Measurements from ENCODE around the gene GCNT3.
"Not testable (repeated sequence)": the region's sequence is repeated elsewhere in the genome, so short reads cannot be mapped to it uniquely, and the experiment has no call there.

GCNT3 gene

DNA sequence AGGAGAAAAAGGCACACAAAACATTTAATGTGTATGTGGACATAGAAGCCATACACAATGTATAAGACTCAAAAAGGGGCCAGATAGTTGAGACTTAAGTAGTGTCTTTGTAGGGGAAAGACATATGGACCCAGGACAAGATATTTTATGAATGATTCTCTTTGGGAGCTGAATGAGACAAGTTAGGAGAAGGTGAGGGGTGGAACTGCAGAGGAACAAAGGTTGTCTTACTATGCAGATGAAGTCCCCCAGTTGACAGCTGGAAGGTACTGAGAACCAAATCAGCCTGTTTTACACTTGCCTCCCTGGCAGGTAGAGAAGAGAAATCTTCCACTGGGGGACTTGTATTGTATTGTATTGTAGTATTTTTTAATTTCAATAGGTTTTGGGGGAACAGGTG lies 14.9 kb upstream of the GCNT3 start:
- ATAC-seq (replicated peaks) = no peak
- Mint-ChIP-seq H3K36me3 (peaks cover 3 to 4% of the 10 kb centered on the region in 2 donors), H3K9me3 (peaks cover 2 to 4% of the 10 kb centered on the region in 2 donors), H3K27me3 (peaks cover 25 to 36% of the 10 kb centered on the region in 2 donors), H3K27ac (no peak overlapping the region), H3K4me1 (no peaks in the 10 kb centered on the region), H3K4me3 (no peak overlapping the region)
- DNase-seq = no peak

DNA sequence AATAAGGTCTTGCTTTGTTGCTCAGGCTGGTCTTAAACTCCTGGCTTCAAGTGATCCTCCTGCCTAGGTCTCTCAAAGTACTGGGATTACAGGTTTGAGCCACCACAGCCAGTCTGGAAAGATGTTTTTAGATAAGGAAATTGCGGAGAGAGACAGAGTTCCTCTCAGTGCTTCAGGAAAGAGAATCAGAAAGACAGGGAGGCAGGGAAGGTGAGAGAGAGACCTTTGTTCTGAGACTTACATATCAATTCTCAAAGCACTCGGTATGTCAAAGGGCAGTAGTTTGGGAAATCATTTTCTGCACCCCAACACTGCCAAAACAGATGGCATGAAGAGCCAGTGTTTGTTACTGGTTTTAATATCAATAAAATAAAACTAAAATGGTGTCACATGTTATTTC lies 13.1 kb upstream of the GCNT3 start:
- peaks cover 26 to 40% of the 10 kb centered on the region in 2 donors for H3K27me3 Mint-ChIP-seq
- peaks cover 3 to 4% of the 10 kb centered on the region in 2 donors for H3K36me3 Mint-ChIP-seq
- H3K9me3 Mint-ChIP-seq = peaks cover 5 to 10% of the 10 kb centered on the region in 2 donors
- DNase-seq = no peak
- H3K4me1 Mint-ChIP-seq = no peaks in the 10 kb centered on the region
- ATAC-seq (replicated peaks) = no peak
- H3K27ac Mint-ChIP-seq = no peak overlapping the region
- H3K4me3 Mint-ChIP-seq = no peak overlapping the region

DNA sequence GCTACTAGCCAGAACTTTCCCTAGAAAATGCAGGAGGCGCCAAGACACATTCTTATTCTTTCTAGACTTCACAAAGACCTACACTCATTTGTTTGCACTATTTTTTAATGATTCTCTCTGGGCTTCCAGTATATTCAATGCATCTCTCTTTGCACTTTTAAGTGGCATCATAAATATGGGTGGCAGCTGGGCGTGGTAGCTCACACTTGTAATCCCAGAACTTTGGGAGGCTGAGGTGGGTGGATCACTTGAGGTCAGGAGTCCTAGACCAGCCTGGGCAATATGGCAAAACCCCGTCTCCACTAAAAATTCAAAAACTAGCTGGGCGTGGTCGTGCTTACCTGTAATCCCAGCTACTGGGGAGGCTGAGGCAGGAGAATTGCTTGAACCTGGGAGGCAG lies 5.6 kb upstream of the GCNT3 start:
- H3K9me3 Mint-ChIP-seq = peaks cover 17 to 19% of the 10 kb centered on the region in 2 donors
- peaks cover 17 to 26% of the 10 kb centered on the region in 2 donors for H3K27me3 Mint-ChIP-seq
- no peak overlapping the region for H3K4me3 Mint-ChIP-seq
- no peak overlapping the region for H3K27ac Mint-ChIP-seq
- ATAC-seq (replicated peaks) (no peak), DNase-seq (no peak)
- H3K4me1 Mint-ChIP-seq = peaks cover 0 to under 1% of the 10 kb centered on the region in 2 donors
- H3K36me3 Mint-ChIP-seq = peaks cover 7 to 11% of the 10 kb centered on the region in 2 donors

GRCh38 chr15:59609730-59610712 lies 1.6 kb upstream of the GCNT3 start:
- DNase-seq = no peak
- H3K36me3 Mint-ChIP-seq = peaks cover 2 to 6% of the 10 kb centered on the region in 2 donors
- peaks cover 4 to 9% of the 10 kb centered on the region in 2 donors for H3K9me3 Mint-ChIP-seq
- H3K27ac Mint-ChIP-seq = no peak overlapping the region
- no peak overlapping the region for H3K4me3 Mint-ChIP-seq
- H3K27me3 Mint-ChIP-seq = peaks cover 0 to 19% of the 10 kb centered on the region in 2 donors
- no peak for ATAC-seq (replicated peaks)
- H3K4me1 Mint-ChIP-seq = peaks cover 8 to 13% of the 10 kb centered on the region in 2 donors

DNA sequence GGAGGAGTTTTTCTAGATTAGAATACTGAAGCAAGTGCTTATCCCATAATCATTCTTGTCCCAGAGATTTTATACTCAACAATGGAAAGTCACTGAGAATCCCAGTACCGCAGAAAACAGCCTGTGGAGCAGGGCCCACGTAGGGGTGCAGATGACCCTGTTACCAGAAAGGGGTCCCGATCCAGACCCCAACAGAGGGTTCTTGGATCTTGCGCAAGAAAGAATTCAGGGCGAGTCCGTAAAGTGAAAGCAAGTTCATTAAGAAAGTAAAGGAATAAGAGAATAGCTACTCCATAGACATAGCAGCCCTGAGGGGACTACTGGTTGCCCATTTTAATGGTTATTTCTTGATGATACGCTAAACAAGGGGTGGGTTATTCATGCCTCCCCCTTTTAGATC lies 2.6 kb downstream of the GCNT3 start:
- no peak for DNase-seq
- Mint-ChIP-seq H3K36me3 (peaks cover 3 to 11% of the 10 kb centered on the region in 2 donors), H3K4me3 (no peak overlapping the region), H3K9me3 (peaks cover 8 to 10% of the 10 kb centered on the region in 2 donors), H3K27me3 (peaks cover 17 to 21% of the 10 kb centered on the region in 2 donors), H3K4me1 (peaks cover 11 to 21% of the 10 kb centered on the region in 2 donors), H3K27ac (no peak overlapping the region)
- ATAC-seq (replicated peaks) = no peak

- no peak for DNase-seq
- ATAC-seq (replicated peaks) = no peak
- no peak overlapping the region for H3K27ac Mint-ChIP-seq
- H3K36me3 Mint-ChIP-seq = peaks cover 3 to 11% of the 10 kb centered on the region in 2 donors
- peaks cover 7 to 8% of the 10 kb centered on the region in 2 donors for H3K9me3 Mint-ChIP-seq
- peaks cover 17 to 21% of the 10 kb centered on the region in 2 donors for H3K27me3 Mint-ChIP-seq
- H3K4me1 Mint-ChIP-seq = peaks cover 11 to 21% of the 10 kb centered on the region in 2 donors
- H3K4me3 Mint-ChIP-seq = no peak overlapping the region
These were observed 4.1 kb downstream of the GCNT3 start for GRCh38 chr15:59615661-59616060.

DNA sequence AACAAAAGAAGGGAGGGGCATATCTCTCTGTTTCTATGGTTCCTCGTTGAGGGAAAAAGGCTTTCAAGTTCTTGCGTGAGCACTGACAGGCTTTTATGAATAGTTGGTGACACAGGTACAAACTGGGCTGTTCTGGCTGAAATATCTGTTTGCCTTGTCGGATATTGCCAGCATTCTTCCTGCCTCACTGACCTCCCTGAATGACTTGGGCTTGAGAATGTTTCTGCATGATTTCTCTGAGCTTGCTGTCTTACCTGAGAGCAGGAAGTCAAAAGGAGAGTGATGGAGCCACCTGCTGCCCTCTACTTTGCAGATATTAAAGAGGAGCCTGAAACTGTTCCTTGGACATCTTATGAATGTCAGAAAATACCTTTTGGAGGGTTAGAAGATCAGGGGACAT lies 4.8 kb downstream of the GCNT3 start:
- Mint-ChIP-seq H3K4me3 (no peak overlapping the region), H3K27me3 (peaks cover 17% of the 10 kb centered on the region in 2 donors), H3K4me1 (peaks cover 8 to 17% of the 10 kb centered on the region in 2 donors), H3K36me3 (peaks cover 1 to 7% of the 10 kb centered on the region in 2 donors), H3K9me3 (peaks cover 4 to 5% of the 10 kb centered on the region in 2 donors), H3K27ac (no peak overlapping the region)
- no peak for ATAC-seq (replicated peaks)
- no peak for DNase-seq

DNA sequence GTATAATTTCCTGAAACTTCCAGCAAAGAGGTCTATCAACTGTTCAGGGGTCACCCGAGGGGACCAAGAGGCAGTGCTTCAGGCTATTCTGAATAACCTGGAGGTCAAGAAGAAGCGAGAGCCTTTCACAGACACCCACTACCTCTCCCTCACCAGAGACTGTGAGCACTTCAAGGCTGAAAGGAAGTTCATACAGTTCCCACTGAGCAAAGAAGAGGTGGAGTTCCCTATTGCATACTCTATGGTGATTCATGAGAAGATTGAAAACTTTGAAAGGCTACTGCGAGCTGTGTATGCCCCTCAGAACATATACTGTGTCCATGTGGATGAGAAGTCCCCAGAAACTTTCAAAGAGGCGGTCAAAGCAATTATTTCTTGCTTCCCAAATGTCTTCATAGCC lies 6.8 kb downstream of the GCNT3 start:
- DNase-seq (no peak), ATAC-seq (replicated peaks) (no peak)
- H3K27me3 Mint-ChIP-seq = peaks cover 11 to 17% of the 10 kb centered on the region in 2 donors
- peaks cover 4 to 5% of the 10 kb centered on the region in 2 donors for H3K9me3 Mint-ChIP-seq
- no peak overlapping the region for H3K27ac Mint-ChIP-seq
- H3K4me3 Mint-ChIP-seq = no peak overlapping the region
- H3K4me1 Mint-ChIP-seq = peaks cover 8 to 12% of the 10 kb centered on the region in 2 donors
- peaks cover 1 to 7% of the 10 kb centered on the region in 2 donors for H3K36me3 Mint-ChIP-seq

- Mint-ChIP-seq H3K9me3 (no peaks in the 10 kb centered on the region), H3K4me3 (no peak overlapping the region), H3K36me3 (no peaks in the 10 kb centered on the region), H3K4me1 (peaks cover 0 to 2% of the 10 kb centered on the region in 2 donors), H3K27ac (no peak overlapping the region), H3K27me3 (peaks cover 8 to 19% of the 10 kb centered on the region in 2 donors)
- ATAC-seq (replicated peaks) = peak; percentile 96 to 100
- peak; percentile 41 for DNase-seq
These were observed 10.7 kb downstream of the GCNT3 start for GRCh38 chr15:59622289-59622688.

DNA sequence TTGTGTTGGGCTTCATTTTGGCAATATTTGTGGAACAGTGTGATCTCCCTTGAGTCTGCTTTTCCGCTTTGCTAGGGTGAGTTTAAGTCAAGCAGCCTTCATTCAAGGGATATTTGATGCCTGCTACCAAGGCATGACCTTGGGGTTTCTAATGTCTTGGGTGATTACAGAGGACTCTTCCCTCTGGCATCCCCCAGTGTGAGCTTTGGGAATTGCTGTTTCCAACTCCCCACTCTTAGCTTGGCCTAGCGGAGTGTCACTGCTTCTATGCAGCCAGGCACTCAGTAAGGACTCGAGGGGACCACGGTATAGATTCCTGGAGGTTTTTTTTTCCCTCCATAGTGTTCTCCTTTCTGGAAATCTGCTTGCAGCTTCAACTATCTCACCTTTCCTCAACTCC lies 21.1 kb downstream of the GCNT3 start:
- H3K4me3 Mint-ChIP-seq = no peak overlapping the region

GRCh38 chr15:59636184-59636583 lies 24.6 kb downstream of the GCNT3 start:
- Mint-ChIP-seq H3K9me3 (no peaks in the 10 kb centered on the region), H3K36me3 (peaks cover 15 to 43% of the 10 kb centered on the region in 2 donors), H3K4me1 (no peaks in the 10 kb centered on the region), H3K27me3 (peaks cover 0 to 7% of the 10 kb centered on the region in 2 donors), H3K4me3 (no peak overlapping the region), H3K27ac (no peak overlapping the region)
- ATAC-seq (replicated peaks) (no peak), DNase-seq (no peak)

More for the DNA sequence above, 21.1 kb downstream of the GCNT3 start:
- Mint-ChIP-seq H3K4me1 (no peaks in the 10 kb centered on the region), H3K36me3 (peaks cover 10 to 24% of the 10 kb centered on the region in 2 donors), H3K27me3 (peaks cover 0 to 7% of the 10 kb centered on the region in 2 donors), H3K27ac (no peak overlapping the region), H3K9me3 (no peaks in the 10 kb centered on the region)
- DNase-seq (no peak), ATAC-seq (replicated peaks) (no peak)

- H3K27ac Mint-ChIP-seq; ATAC-seq (replicated peaks); DNase-seq: not testable (repeated sequence)
These were observed 25.9 kb downstream of the GCNT3 start for GRCh38 chr15:59637507-59637906.

GRCh38 chr15:59642351-59642750 lies 30.8 kb downstream of the GCNT3 start:
- ATAC-seq (replicated peaks) (no peak), DNase-seq (no peak)
- peaks cover 18 to 36% of the 10 kb centered on the region in 2 donors for H3K36me3 Mint-ChIP-seq
- H3K4me1 Mint-ChIP-seq = no peaks in the 10 kb centered on the region
- no peak overlapping the region for H3K4me3 Mint-ChIP-seq
- H3K27me3 Mint-ChIP-seq = no peaks in the 10 kb centered on the region
- H3K9me3 Mint-ChIP-seq = no peaks in the 10 kb centered on the region
- no peak overlapping the region for H3K27ac Mint-ChIP-seq

More at GRCh38 chr15:59637507-59637906, 25.9 kb downstream of the GCNT3 start:
- peaks cover 15 to 43% of the 10 kb centered on the region in 2 donors for H3K36me3 Mint-ChIP-seq
- not testable (repeated sequence) for H3K4me1 Mint-ChIP-seq, H3K9me3 Mint-ChIP-seq, H3K4me3 Mint-ChIP-seq, H3K27me3 Mint-ChIP-seq

DNA sequence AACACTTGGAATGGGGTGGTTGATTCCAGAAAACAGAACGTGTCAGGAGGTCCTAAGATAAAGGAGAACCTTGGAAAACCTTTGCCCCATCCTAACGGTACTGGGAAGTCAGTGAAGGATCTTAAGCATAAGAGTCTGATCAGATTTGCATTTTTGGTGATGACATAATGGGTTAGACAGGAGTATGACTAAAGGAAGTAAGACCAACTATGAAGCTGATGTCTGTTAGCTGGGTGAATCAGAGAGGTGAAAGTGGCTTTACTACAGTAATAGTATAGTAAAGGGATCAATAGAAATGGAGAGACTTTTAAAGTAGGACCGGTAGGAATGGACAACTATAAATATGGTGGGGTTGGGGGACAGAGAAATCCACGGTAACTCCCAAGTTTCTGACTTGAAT lies 33.2 kb downstream of the GCNT3 start:
- Mint-ChIP-seq H3K4me3 (no peak overlapping the region), H3K36me3 (peaks cover 22 to 24% of the 10 kb centered on the region in 2 donors), H3K9me3 (no peaks in the 10 kb centered on the region), H3K27me3 (no peaks in the 10 kb centered on the region), H3K4me1 (no peaks in the 10 kb centered on the region), H3K27ac (no peak overlapping the region)
- ATAC-seq (replicated peaks) (no peak), DNase-seq (no peak)

DNA sequence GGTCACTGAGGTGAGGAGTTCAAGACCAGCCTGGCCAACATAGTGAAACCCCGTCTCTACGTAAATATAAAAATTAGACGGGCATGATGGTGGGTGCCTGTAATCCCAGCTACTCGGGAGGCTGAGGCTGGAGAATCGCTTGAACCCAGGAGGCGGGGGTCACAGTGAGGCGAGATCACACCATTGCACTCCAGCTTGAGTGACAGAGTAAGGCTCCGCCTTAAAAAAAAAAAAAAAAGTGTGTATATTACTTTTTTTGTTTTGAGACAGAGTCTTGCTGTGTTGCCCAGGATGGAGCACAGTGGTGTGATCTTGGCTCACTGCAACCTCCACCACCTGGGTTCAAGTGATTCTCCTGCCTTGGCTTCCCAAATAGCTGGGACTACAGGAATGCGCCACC lies 34.2 kb downstream of the GCNT3 start:
- H3K27ac Mint-ChIP-seq; H3K4me3 Mint-ChIP-seq; H3K4me1 Mint-ChIP-seq; DNase-seq; H3K9me3 Mint-ChIP-seq; ATAC-seq (replicated peaks); H3K27me3 Mint-ChIP-seq: not testable (repeated sequence)
- H3K36me3 Mint-ChIP-seq = peaks cover 22 to 23% of the 10 kb centered on the region in 2 donors
